Neutrophil (primary cell): ENCODE data around the gene DNAJB8.

ENCODE experiments used
- H3K27ac ChIP-seq: fragments of 200-600 bp; sonication (generic); 2 replicates; pipeline ENCODE4 v1.5.1; 2016; ENCODE audit warnings: mild to moderate bottlenecking, moderate library complexity
- H3K27me3 ChIP-seq: fragments of 200-600 bp; sonication (generic); 2 replicates; pipeline ENCODE4 v1.6.0; 2016; ENCODE audit warnings: mild to moderate bottlenecking
- H3K36me3 ChIP-seq: fragments of 200-600 bp; sonication (generic); 2 replicates; pipeline ENCODE4 v1.5.1; 2017
- H3K4me1 ChIP-seq, 2 experiments: fragments of 200-600 bp in 1 of 2; sonication (generic) in 1 of 2; 1 replicate in 1 of 2; 2 replicates in 1 of 2; pipeline versions ENCODE4 v1.5.1 to v1.6.1; 2013 to 2016; ENCODE audit warnings: low read depth in 1 of 2, low read length in 1 of 2, mild to moderate bottlenecking in 1 of 2, moderate library complexity in 1 of 2; ENCODE audit not compliant: control insufficient read depth in 1 of 2, insufficient read depth in 1 of 2
- H3K4me3 ChIP-seq, 2 experiments: fragments of 200-600 bp in 1 of 2; sonication (generic) in 1 of 2; 1 replicate in 1 of 2; 2 replicates in 1 of 2; pipeline ENCODE4 v1.5.1; 2013 to 2016; ENCODE audit warnings: low read depth in 1 of 2, low read length in 1 of 2, mild to moderate bottlenecking in 1 of 2, moderate library complexity in 1 of 2
- H3K9me3 ChIP-seq: fragments of 200-600 bp; sonication (generic); 2 replicates; pipeline ENCODE4 v1.5.1; 2016
- CTCF ChIP-seq: fragments of 200-600 bp; sonication (generic); IDR thresholded peaks from 2 replicates; pipeline ENCODE4 v1.5.1; 2016; ENCODE audit warnings: antibody characterized with exemption

The DNAJB8 gene

GRCh38 chr3:128452120-128452519, 14.6 kb downstream of the DNAJB8 start:
- H3K4me3 ChIP-seq: no peak overlapping the region
- no peak for TF ChIP-seq CTCF
- H3K27ac ChIP-seq: no peak overlapping the region
- H3K36me3 ChIP-seq: no peaks in the 10 kb centered on the region
- peaks cover 98% of the 10 kb centered on the region for H3K27me3 ChIP-seq
- no peaks in the 10 kb centered on the region for H3K9me3 ChIP-seq
- H3K4me1 ChIP-seq: no peaks in the 10 kb centered on the region

GRCh38 chr3:128449111-128449638, 17.5 kb downstream of the DNAJB8 start:
- Histone ChIP-seq H3K9me3 (no peaks in the 10 kb centered on the region), H3K27ac (no peak overlapping the region), H3K36me3 (no peaks in the 10 kb centered on the region), H3K4me1 (no peaks in the 10 kb centered on the region), H3K4me3 (no peak overlapping the region), H3K27me3 (peaks cover 77% of the 10 kb centered on the region)
- TF ChIP-seq CTCF: no peak

GRCh38 chr3:128448491-128448890, 18.2 kb downstream of the DNAJB8 start:
- no peaks in the 10 kb centered on the region for H3K9me3 ChIP-seq
- peaks cover 77% of the 10 kb centered on the region for H3K27me3 ChIP-seq
- H3K4me3 ChIP-seq: no peak overlapping the region
- H3K27ac ChIP-seq: no peak overlapping the region
- H3K36me3 ChIP-seq: no peaks in the 10 kb centered on the region
- H3K4me1 ChIP-seq: no peaks in the 10 kb centered on the region
- no peak for TF ChIP-seq CTCF

- H3K36me3 ChIP-seq: no peaks in the 10 kb centered on the region
- H3K4me1 ChIP-seq: no peaks in the 10 kb centered on the region
- H3K27me3 ChIP-seq: peaks cover 74% of the 10 kb centered on the region
- no peak overlapping the region for H3K4me3 ChIP-seq
- no peak overlapping the region for H3K27ac ChIP-seq
- no peak for TF ChIP-seq CTCF
- H3K9me3 ChIP-seq: no peaks in the 10 kb centered on the region
These were observed 19.1 kb downstream of the DNAJB8 start for GRCh38 chr3:128447561-128448013.

GRCh38 chr3:128446821-128447220, 19.9 kb downstream of the DNAJB8 start:
- H3K9me3 ChIP-seq: no peaks in the 10 kb centered on the region
- no peaks in the 10 kb centered on the region for H3K4me1 ChIP-seq
- H3K36me3 ChIP-seq: no peaks in the 10 kb centered on the region
- H3K27me3 ChIP-seq: peaks cover 66% of the 10 kb centered on the region
- no peak overlapping the region for H3K4me3 ChIP-seq
- TF ChIP-seq CTCF: no peak
- no peak overlapping the region for H3K27ac ChIP-seq

- Histone ChIP-seq H3K36me3 (no peaks in the 10 kb centered on the region), H3K27ac (no peak overlapping the region), H3K27me3 (peaks cover 51% of the 10 kb centered on the region), H3K9me3 (no peaks in the 10 kb centered on the region), H3K4me1 (no peaks in the 10 kb centered on the region), H3K4me3 (no peak overlapping the region)
- no peak for TF ChIP-seq CTCF
These were observed 21.3 kb downstream of the DNAJB8 start for GRCh38 chr3:128445357-128445756.
